Panc1 (cell line): ENCODE results near the gene ZNF681.

Experiments used
- POLR2AphosphoS5 ChIP-seq: IDR thresholded peaks from 2 replicates; pipeline ENCODE4 v1.6.1; 2012; ENCODE audit warnings: mild to moderate bottlenecking, low read depth, low read length, moderate library complexity
- SIN3A ChIP-seq: IDR thresholded peaks from 2 replicates; pipeline ENCODE4 v1.6.1; 2012; ENCODE audit warnings: low read depth, mild to moderate bottlenecking, low read length, moderate library complexity, borderline replicate concordance; ENCODE audit not compliant: insufficient read depth
- TCF7L2 ChIP-seq: IDR thresholded peaks from 2 replicates; pipeline ENCODE4 v1.6.1; 2011; ENCODE audit warnings: mild to moderate bottlenecking, low read depth, low read length, inconsistent platforms
- TF ChIP-seq, protein P1 (sequence below): fragments of 450-650 bp; IDR thresholded peaks from 2 replicates; pipeline ENCODE4 v1.5.1; 2017; ENCODE audit warnings: mild to moderate bottlenecking
- TF ChIP-seq, protein P2 (sequence below), 2 experiments: IDR thresholded peaks; 2 replicates each; pipeline ENCODE4 v1.6.1; 2011 to 2012; ENCODE audit warnings: low read depth in 2 of 2, control low read depth in 1 of 2, low read length in 1 of 2, mild to moderate bottlenecking in 1 of 2, moderate library complexity in 1 of 2; ENCODE audit not compliant: insufficient read depth in 1 of 2

DNA sequence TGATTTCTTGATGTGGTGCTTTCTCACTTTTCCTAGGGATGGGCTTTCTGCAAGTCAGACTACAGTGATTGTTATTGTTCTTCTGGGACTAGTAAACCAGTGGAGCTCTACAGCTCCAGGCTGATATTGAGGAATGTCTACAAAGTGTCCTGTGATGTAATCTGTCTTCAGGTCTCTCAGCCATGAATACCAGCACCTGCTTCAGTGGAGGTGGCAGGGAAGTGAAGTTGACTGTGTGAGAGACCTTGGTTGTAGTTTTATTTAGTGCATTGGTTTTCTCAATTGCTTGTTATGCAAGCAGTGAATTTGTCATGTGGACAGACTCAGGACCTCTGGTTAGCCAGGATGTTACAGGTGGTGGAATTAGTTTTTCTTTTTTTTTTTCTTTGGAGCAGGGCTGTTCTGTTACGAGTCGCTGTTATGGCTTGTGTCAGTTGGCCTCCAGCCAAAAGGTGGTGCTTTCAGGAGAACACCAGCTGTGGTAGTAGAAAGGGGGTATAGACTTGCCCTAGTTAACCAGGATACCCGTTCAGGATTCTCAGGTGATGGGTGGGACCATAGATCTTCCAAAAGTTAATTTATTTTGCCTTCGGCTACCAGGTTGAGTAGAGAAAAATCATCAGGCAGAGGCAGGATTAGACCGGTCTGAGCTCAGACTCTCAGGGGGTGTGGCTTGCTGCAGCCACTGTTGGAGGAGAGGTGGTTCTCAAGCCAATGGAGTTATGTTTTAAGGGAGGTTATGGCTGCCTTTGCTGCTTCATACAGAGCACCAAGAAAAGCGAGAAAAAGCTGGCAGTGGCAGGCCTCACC, 59.8 kb downstream of the ZNF681 start:
- TF ChIP-seq, protein P1, sequence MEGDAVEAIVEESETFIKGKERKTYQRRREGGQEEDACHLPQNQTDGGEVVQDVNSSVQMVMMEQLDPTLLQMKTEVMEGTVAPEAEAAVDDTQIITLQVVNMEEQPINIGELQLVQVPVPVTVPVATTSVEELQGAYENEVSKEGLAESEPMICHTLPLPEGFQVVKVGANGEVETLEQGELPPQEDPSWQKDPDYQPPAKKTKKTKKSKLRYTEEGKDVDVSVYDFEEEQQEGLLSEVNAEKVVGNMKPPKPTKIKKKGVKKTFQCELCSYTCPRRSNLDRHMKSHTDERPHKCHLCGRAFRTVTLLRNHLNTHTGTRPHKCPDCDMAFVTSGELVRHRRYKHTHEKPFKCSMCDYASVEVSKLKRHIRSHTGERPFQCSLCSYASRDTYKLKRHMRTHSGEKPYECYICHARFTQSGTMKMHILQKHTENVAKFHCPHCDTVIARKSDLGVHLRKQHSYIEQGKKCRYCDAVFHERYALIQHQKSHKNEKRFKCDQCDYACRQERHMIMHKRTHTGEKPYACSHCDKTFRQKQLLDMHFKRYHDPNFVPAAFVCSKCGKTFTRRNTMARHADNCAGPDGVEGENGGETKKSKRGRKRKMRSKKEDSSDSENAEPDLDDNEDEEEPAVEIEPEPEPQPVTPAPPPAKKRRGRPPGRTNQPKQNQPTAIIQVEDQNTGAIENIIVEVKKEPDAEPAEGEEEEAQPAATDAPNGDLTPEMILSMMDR: no peak
- TF ChIP-seq, protein P2, sequence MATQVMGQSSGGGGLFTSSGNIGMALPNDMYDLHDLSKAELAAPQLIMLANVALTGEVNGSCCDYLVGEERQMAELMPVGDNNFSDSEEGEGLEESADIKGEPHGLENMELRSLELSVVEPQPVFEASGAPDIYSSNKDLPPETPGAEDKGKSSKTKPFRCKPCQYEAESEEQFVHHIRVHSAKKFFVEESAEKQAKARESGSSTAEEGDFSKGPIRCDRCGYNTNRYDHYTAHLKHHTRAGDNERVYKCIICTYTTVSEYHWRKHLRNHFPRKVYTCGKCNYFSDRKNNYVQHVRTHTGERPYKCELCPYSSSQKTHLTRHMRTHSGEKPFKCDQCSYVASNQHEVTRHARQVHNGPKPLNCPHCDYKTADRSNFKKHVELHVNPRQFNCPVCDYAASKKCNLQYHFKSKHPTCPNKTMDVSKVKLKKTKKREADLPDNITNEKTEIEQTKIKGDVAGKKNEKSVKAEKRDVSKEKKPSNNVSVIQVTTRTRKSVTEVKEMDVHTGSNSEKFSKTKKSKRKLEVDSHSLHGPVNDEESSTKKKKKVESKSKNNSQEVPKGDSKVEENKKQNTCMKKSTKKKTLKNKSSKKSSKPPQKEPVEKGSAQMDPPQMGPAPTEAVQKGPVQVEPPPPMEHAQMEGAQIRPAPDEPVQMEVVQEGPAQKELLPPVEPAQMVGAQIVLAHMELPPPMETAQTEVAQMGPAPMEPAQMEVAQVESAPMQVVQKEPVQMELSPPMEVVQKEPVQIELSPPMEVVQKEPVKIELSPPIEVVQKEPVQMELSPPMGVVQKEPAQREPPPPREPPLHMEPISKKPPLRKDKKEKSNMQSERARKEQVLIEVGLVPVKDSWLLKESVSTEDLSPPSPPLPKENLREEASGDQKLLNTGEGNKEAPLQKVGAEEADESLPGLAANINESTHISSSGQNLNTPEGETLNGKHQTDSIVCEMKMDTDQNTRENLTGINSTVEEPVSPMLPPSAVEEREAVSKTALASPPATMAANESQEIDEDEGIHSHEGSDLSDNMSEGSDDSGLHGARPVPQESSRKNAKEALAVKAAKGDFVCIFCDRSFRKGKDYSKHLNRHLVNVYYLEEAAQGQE (IDR thresholded peaks at IDR 0.05; ENCODE audit: insufficient read depth in 1 of 2, low read depth in 2 of 2, low read length in 1 of 2): no peak
- TF ChIP-seq TCF7L2: no peak
- TF ChIP-seq POLR2AphosphoS5: no peak
- TF ChIP-seq SIN3A: no peak
